H1 (cell line): ENCODE measurements around the gene CFB. TPM values are rescaled to one million over a fixed set of nuclear protein-coding genes. Genes with fewer than 3 reads are reported as not detected.

Experiments used
- CTCF ChIA-PET: fragments of 300-600 bp; sonication (Branson Sonifier 250); formaldehyde crosslinking; loops from one replicate; lab custom pipeline; 2021; ENCODE audit not compliant: partially characterized antibody; lab: Charles Lee
- POLR2A ChIA-PET: fragments of 300-600 bp; sonication (Branson Sonifier 250); formaldehyde crosslinking; loops from one replicate; lab custom pipeline; 2021; ENCODE audit warnings: inconsistent platforms; ENCODE audit not compliant: partially characterized antibody; lab: Charles Lee
- DNase-seq, 2 experiments: peaks; one replicate each; pipeline versions ENCODE4 v3.0.0 to v3.0.0-alpha.2; 2010 to 2022; ENCODE audit warnings: low spot score in 2 of 2, low read depth in 1 of 2, mixed read lengths in 1 of 2
- FAIRE-seq: peaks from 2 replicates; lab custom pipeline; 2011; peaks lifted over from hg19 to GRCh38; lab: Jason Lieb, UNC
- H2AFZ ChIP-seq: 2 replicates; pipeline ENCODE4 v1.8.1; 2012; ENCODE audit warnings: low read length, inconsistent platforms
- H2AK5ac ChIP-seq: 2 replicates; pipeline ENCODE4 v1.6.1; 2013; ENCODE audit warnings: low read depth, low read length
- H2BK120ac ChIP-seq: replicated peaks from 2 replicates; pipeline ENCODE3; 2013; ENCODE audit warnings: low read depth, low read length, inconsistent platforms
- H2BK12ac ChIP-seq: 2 replicates; pipeline ENCODE4 v1.6.1; 2013; ENCODE audit warnings: low read depth, low read length
- H2BK15ac ChIP-seq: 2 replicates; pipeline ENCODE4 v1.6.1; 2013; ENCODE audit warnings: low read length
- H2BK20ac ChIP-seq: 2 replicates; pipeline ENCODE4 v1.6.1; 2013; ENCODE audit warnings: low read length
- H2BK5ac ChIP-seq: 2 replicates; pipeline ENCODE4 v1.6.1; 2013; ENCODE audit warnings: low read depth, low read length
- H3K14ac ChIP-seq: 2 replicates; pipeline ENCODE4 v1.6.1; 2013; ENCODE audit warnings: inconsistent platforms; ENCODE audit not compliant: insufficient read length
- H3K18ac ChIP-seq: 2 replicates; pipeline ENCODE4 v1.6.1; 2013; ENCODE audit warnings: low read length; ENCODE audit errors: extremely low read depth
- H3K23ac ChIP-seq: 2 replicates; pipeline ENCODE4 v1.6.1; 2013; ENCODE audit warnings: inconsistent platforms; ENCODE audit not compliant: insufficient read length
- H3K23me2 ChIP-seq: 2 replicates; pipeline ENCODE4 v1.6.1; 2013; ENCODE audit warnings: low read depth, low read length
- H3K27ac ChIP-seq: 2 replicates; pipeline ENCODE4 v1.6.1; 2011; ENCODE audit warnings: low read depth, low read length, inconsistent platforms
- H3K27me3 ChIP-seq, 4 experiments: replicated peaks in 1 of 4; 1 replicate in 1 of 4; 2 replicates in 3 of 4; pipeline versions ENCODE4 v1.6.1 to v1.8.1; 2011 to 2013; ENCODE audit warnings: low read length in 3 of 4, mild to moderate bottlenecking in 3 of 4, inconsistent platforms in 2 of 4, mixed read lengths in 2 of 4, moderate library complexity in 1 of 4; ENCODE audit not compliant: control insufficient read depth in 3 of 4, insufficient read depth in 3 of 4; ENCODE audit errors: extremely low read depth in 1 of 4
- H3K36me3 ChIP-seq, 4 experiments: 2 replicates each; pipeline versions ENCODE4 v1.6.1 to v1.8.1; 2011 to 2013; ENCODE audit warnings: mild to moderate bottlenecking in 4 of 4, low read length in 3 of 4, moderate library complexity in 2 of 4, control low read depth in 1 of 4, inconsistent platforms in 1 of 4; ENCODE audit not compliant: insufficient read depth in 4 of 4, control insufficient read depth in 2 of 4
- H3K4ac ChIP-seq: replicated peaks from 2 replicates; pipeline ENCODE3; 2013; ENCODE audit warnings: low read length, low read depth, mixed read lengths, inconsistent platforms; ENCODE audit not compliant: insufficient read length
- H3K4me1 ChIP-seq, 4 experiments: replicated peaks in 1 of 4; 1 replicate in 1 of 4; 2 replicates in 3 of 4; pipeline versions ENCODE4 v1.6.1 to v1.8.1; 2011 to 2013; ENCODE audit warnings: low read length in 3 of 4, inconsistent platforms in 2 of 4, mixed read lengths in 1 of 4; ENCODE audit not compliant: insufficient read depth in 4 of 4, control insufficient read depth in 3 of 4
- H3K4me2 ChIP-seq, 2 experiments: 2 replicates each; pipeline versions ENCODE4 v1.6.1 to v1.8.1; 2011 to 2013; ENCODE audit warnings: low read depth in 2 of 2, low read length in 2 of 2, control low read depth in 1 of 2, inconsistent platforms in 1 of 2, mild to moderate bottlenecking in 1 of 2; ENCODE audit not compliant: insufficient read depth in 1 of 2
- H3K4me3 ChIP-seq, 4 experiments: fragments of 200-600, 300-600 bp in 1 of 4; sonication (generic), shearing (Covaris generic), sonication (Bioruptor Twin) in 1 of 4; 2 replicates each; pipeline versions ENCODE4 v1.5.1 to v1.8.1; 2011 to 2016; ENCODE audit warnings: low read length in 4 of 4, low read depth in 3 of 4, control low read depth in 2 of 4, inconsistent platforms in 2 of 4, mild to moderate bottlenecking in 2 of 4, mixed read lengths in 1 of 4, moderate library complexity in 1 of 4; ENCODE audit not compliant: insufficient read depth in 2 of 4; ENCODE audit errors: extremely low read depth in 1 of 4
- H3K56ac ChIP-seq: replicated peaks from 2 replicates; pipeline ENCODE3; 2013; ENCODE audit warnings: low read depth, mild to moderate bottlenecking, mixed read lengths, low read length, inconsistent platforms; ENCODE audit not compliant: insufficient read length
- H3K79me1 ChIP-seq: 2 replicates; pipeline ENCODE4 v1.6.1; 2013; ENCODE audit warnings: low read depth, low read length, control low read depth
- H3K79me2 ChIP-seq, 2 experiments: 2 replicates each; pipeline versions ENCODE4 v1.6.1 to v1.8.1; 2012 to 2013; ENCODE audit warnings: low read length in 2 of 2, mild to moderate bottlenecking in 2 of 2, inconsistent platforms in 1 of 2; ENCODE audit not compliant: insufficient read depth in 2 of 2, control insufficient read depth in 1 of 2
- H3K9ac ChIP-seq, 4 experiments: replicated peaks in 1 of 4; 1 replicate in 1 of 4; 2 replicates in 3 of 4; pipeline versions ENCODE4 v1.6.1 to v1.8.1; 2011 to 2013; ENCODE audit warnings: low read depth in 3 of 4, low read length in 3 of 4, control low read depth in 2 of 4, mild to moderate bottlenecking in 2 of 4, moderate library complexity in 2 of 4, inconsistent platforms in 1 of 4; ENCODE audit errors: extremely low read depth in 1 of 4
- H3K9me3 ChIP-seq, 2 experiments: 2 replicates each; pipeline versions ENCODE4 v1.6.1 to v1.8.1; 2012 to 2013; ENCODE audit warnings: mild to moderate bottlenecking in 2 of 2, moderate library complexity in 2 of 2, control low read depth in 1 of 2, inconsistent platforms in 1 of 2, low read depth in 1 of 2, low read length in 1 of 2, mixed read lengths in 1 of 2; ENCODE audit not compliant: insufficient read depth in 2 of 2
- H4K20me1 ChIP-seq, 2 experiments: replicated peaks in 1 of 2; 2 replicates each; pipeline versions ENCODE3 to v1.8.1; 2011 to 2013; ENCODE audit warnings: inconsistent platforms in 2 of 2, low read length in 2 of 2, mild to moderate bottlenecking in 1 of 2; ENCODE audit not compliant: insufficient read depth in 2 of 2, control insufficient read depth in 1 of 2
- H4K5ac ChIP-seq: 2 replicates; pipeline ENCODE4 v1.6.1; 2013; ENCODE audit warnings: low read length, low read depth, mixed read lengths, inconsistent platforms; ENCODE audit not compliant: insufficient read length
- H4K8ac ChIP-seq: 2 replicates; pipeline ENCODE4 v1.8.0; 2013; ENCODE audit warnings: mild to moderate bottlenecking, moderate library complexity, low read length, inconsistent platforms; ENCODE audit not compliant: insufficient read depth; ENCODE audit errors: extremely low read depth
- H4K91ac ChIP-seq: replicated peaks from 2 replicates; pipeline ENCODE3; 2013; ENCODE audit warnings: low read length, mixed read lengths, inconsistent platforms; ENCODE audit not compliant: insufficient read length
- HDAC2 ChIP-seq, 2 experiments: fragments of 300-600 bp in 1 of 2; sonication (generic) in 1 of 2; IDR thresholded peaks; 2 replicates each; pipeline ENCODE4 v1.6.1; 2011 to 2012; ENCODE audit warnings: low read depth in 2 of 2, low read length in 2 of 2, mild to moderate bottlenecking in 2 of 2, moderate library complexity in 2 of 2, borderline replicate concordance in 1 of 2, inconsistent platforms in 1 of 2
- JUN ChIP-seq: IDR thresholded peaks from 2 replicates; pipeline ENCODE4 v1.6.1; 2011; ENCODE audit warnings: low read depth, mild to moderate bottlenecking, improper control_type of control experiment, low read length
- MAFK ChIP-seq: IDR thresholded peaks from 2 replicates; pipeline ENCODE4 v1.6.1; 2012; ENCODE audit warnings: low read depth, mild to moderate bottlenecking, improper control_type of control experiment, low read length
- NRF1 ChIP-seq: IDR thresholded peaks from 2 replicates; pipeline ENCODE4 v1.6.1; 2011; ENCODE audit warnings: mild to moderate bottlenecking, low read depth, low read length, improper control_type of control experiment
- SIX5 ChIP-seq: IDR thresholded peaks from 2 replicates; pipeline ENCODE4 v1.6.1; 2011; ENCODE audit warnings: mild to moderate bottlenecking, low read depth, low read length
- SP1 ChIP-seq: IDR thresholded peaks from 2 replicates; pipeline ENCODE4 v1.6.1; 2011; ENCODE audit warnings: low read depth, low read length
- SP4 ChIP-seq: IDR thresholded peaks from 2 replicates; pipeline ENCODE4 v1.6.1; 2012; ENCODE audit warnings: low read length, inconsistent platforms
- WGBS, 2 experiments: shearing (Covaris generic) in 1 of 2; methylation state at CpG; one replicate each; pipeline versions ENCODE4 v1.1.6 to v1.1.7; 2013 to 2015; ENCODE audit warnings: low lambda C conversion rate in 2 of 2, mixed read lengths in 2 of 2, inconsistent platforms in 1 of 2, low coverage in 1 of 2, missing lambda C conversion rate in 1 of 2; ENCODE audit not compliant: insufficient replicate concordance in 2 of 2, insufficient coverage in 1 of 2, insufficient read length in 1 of 2; ENCODE audit errors: extremely low coverage in 1 of 2, missing lambda C conversion rate in 1 of 2; 5-methylcytosine and 5-hydroxymethylcytosine counted together
- polyA plus RNA-seq, 7 experiments: library from polyadenylated mRNA; depleted of rRNA in 3 of 7; stranded (reverse) in 5 of 7; unstranded in 2 of 7; fragments of >200 nt in 5 of 7; fragments of 200-250 nt in 2 of 7; gene quantifications; 1 replicate in 5 of 7; 2 replicates in 1 of 7; 4 replicates in 1 of 7; pipeline versions ENCODE4 v1.2.1 to v1.2.3, GENCODE V29; 2011 to 2013; ENCODE audit warnings: missing spikeins in 2 of 7, mixed read lengths in 2 of 7
- total RNA-seq: library from RNA; stranded (reverse); fragmentation: NEBNext Ultra II Directional; extraction: Animal tissue kit (Norgen Biotek cat#: 25700); gene quantifications from 2 replicates; pipeline ENCODE4 v1.2.1, GENCODE V29; 2021

The CFB gene
- total and polyA plus RNA-seq, 2 of the 8 experiments (the other 6 are each of a cell fraction or from before 2014, with no cell fraction given) = 0.09 TPM; not detected in 1

GRCh38 chr6:31979238-31979898 lies 33.5 kb downstream of the CFB start:
- Histone ChIP-seq H2BK20ac (no peak overlapping the region), H3K27ac (no peak overlapping the region), H3K14ac (no peak overlapping the region), H2AK5ac (no peak overlapping the region), H3K9me3 (peaks cover 0 to 5% of the 10 kb centered on the region in 2 experiments; a peak in 1 of 4 replicates), H3K56ac (no peak overlapping the region), H3K4me2 (no peak overlapping the region), H2BK12ac (no peak overlapping the region)
- TF ChIP-seq SP4 = no peak
- no peak for TF ChIP-seq HDAC2 (IDR thresholded peaks at IDR 0.05; ENCODE audit: borderline replicate concordance in 1 of 2, low read depth in 2 of 2, low read length in 2 of 2)
- no peak for TF ChIP-seq SP1
- no peak for TF ChIP-seq MAFK
- TF ChIP-seq SIX5 = no peak
- no peak for TF ChIP-seq NRF1
- TF ChIP-seq JUN = no peak
- TF ChIP-seq, all 59 proteins: peak for 0
- Histone ChIP-seq H3K23me2 (no peaks in the 10 kb centered on the region), H3K36me3 (peaks cover 0 to 3% (median 1%) of the 10 kb centered on the region in 4 experiments; a peak in 3 of 8 replicates), H3K4me1 (no peaks in the 10 kb centered on the region), H4K8ac (no peak overlapping the region), H3K23ac (no peak overlapping the region), H3K27me3 (no peaks in the 10 kb centered on the region), H2BK15ac (no peak overlapping the region), H3K79me1 (no peaks in the 10 kb centered on the region), H4K20me1 (no peaks in the 10 kb centered on the region), H4K91ac (no peak overlapping the region), H3K18ac (no peak overlapping the region), H4K5ac (no peak overlapping the region), H2AFZ (no peak overlapping the region), H2BK5ac (no peak overlapping the region), H3K4me3 (no peak overlapping the region), H2BK120ac (no peak overlapping the region), H3K9ac (no peak overlapping the region), H3K4ac (no peak overlapping the region), H3K79me2 (no peaks in the 10 kb centered on the region)
- FAIRE-seq (no peak), DNase-seq (no peak)
- ChIA-PET POLR2A (interaction anchor here (1.0 to 1.5 kb wide), 3 partner anchors 8 to 27 kb away, joined by 3 read pairs; partner anchors contain the start of gene DXO), CTCF (interaction anchor here (0.8 to 1.8 kb wide), 4 partner anchors 28 to 187 kb away, joined by 3 to 9 read pairs (median 4); no protein-coding TSS in a partner anchor)
- 98% methylated on average over 3 of the region's 3 CpGs; no CpG with 5 or more reads in 1 of the 2 experiments for WGBS, 2 experiments
